ENCODE data around the gene FAM114A1. TPM values are rescaled to one million over a fixed set of nuclear protein-coding genes. Genes with fewer than 3 reads are reported as not detected.

The FAM114A1 gene
- total RNA-seq, 1 experiment from 2014 or later: 32.0 TPM

DNA sequence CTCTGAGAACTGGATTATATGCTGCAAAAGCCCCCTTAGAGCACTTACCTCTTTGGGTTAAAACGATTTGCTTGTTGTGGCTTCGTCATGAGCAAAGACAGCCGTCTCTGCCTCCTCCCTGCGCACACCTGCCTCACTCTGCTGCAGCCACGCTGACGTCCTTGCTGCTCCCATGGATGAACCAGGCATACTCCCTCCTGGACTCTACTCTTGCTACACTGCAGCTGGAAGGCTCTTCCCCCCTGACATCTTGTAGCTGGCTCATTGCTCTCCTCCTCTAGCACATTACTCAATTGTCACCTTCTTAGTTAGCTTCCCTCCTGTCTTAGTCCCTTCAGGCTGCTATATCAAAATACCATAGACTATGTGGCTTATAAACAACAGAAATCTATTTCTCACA, 59.3 kb downstream of the FAM114A1 start:
- intact Hi-C loops (cut with micrococcal nuclease; ENCODE audit: unreplicated experiment) (no loop called here), in situ Hi-C loops (cut with HindIII; ENCODE audit: low pct_unique_long_range_greater_than_20kb, low sequenced_read_pairs) (no loop called here)
- TF ChIP-seq, protein P1, sequence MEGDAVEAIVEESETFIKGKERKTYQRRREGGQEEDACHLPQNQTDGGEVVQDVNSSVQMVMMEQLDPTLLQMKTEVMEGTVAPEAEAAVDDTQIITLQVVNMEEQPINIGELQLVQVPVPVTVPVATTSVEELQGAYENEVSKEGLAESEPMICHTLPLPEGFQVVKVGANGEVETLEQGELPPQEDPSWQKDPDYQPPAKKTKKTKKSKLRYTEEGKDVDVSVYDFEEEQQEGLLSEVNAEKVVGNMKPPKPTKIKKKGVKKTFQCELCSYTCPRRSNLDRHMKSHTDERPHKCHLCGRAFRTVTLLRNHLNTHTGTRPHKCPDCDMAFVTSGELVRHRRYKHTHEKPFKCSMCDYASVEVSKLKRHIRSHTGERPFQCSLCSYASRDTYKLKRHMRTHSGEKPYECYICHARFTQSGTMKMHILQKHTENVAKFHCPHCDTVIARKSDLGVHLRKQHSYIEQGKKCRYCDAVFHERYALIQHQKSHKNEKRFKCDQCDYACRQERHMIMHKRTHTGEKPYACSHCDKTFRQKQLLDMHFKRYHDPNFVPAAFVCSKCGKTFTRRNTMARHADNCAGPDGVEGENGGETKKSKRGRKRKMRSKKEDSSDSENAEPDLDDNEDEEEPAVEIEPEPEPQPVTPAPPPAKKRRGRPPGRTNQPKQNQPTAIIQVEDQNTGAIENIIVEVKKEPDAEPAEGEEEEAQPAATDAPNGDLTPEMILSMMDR (IDR thresholded peaks at IDR 0.05): no peak
- TF ChIP-seq SIN3A (IDR thresholded peaks at IDR 0.05; ENCODE audit: borderline replicate concordance, insufficient read depth, low read depth, low read length) (no peak), TCF7L2 (IDR thresholded peaks at IDR 0.05; ENCODE audit: low read depth, low read length) (no peak), POLR2AphosphoS5 (IDR thresholded peaks at IDR 0.05; ENCODE audit: low read depth, low read length) (no peak)
- TF ChIP-seq, protein P2, sequence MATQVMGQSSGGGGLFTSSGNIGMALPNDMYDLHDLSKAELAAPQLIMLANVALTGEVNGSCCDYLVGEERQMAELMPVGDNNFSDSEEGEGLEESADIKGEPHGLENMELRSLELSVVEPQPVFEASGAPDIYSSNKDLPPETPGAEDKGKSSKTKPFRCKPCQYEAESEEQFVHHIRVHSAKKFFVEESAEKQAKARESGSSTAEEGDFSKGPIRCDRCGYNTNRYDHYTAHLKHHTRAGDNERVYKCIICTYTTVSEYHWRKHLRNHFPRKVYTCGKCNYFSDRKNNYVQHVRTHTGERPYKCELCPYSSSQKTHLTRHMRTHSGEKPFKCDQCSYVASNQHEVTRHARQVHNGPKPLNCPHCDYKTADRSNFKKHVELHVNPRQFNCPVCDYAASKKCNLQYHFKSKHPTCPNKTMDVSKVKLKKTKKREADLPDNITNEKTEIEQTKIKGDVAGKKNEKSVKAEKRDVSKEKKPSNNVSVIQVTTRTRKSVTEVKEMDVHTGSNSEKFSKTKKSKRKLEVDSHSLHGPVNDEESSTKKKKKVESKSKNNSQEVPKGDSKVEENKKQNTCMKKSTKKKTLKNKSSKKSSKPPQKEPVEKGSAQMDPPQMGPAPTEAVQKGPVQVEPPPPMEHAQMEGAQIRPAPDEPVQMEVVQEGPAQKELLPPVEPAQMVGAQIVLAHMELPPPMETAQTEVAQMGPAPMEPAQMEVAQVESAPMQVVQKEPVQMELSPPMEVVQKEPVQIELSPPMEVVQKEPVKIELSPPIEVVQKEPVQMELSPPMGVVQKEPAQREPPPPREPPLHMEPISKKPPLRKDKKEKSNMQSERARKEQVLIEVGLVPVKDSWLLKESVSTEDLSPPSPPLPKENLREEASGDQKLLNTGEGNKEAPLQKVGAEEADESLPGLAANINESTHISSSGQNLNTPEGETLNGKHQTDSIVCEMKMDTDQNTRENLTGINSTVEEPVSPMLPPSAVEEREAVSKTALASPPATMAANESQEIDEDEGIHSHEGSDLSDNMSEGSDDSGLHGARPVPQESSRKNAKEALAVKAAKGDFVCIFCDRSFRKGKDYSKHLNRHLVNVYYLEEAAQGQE (IDR thresholded peaks at IDR 0.05; ENCODE audit: insufficient read depth in 1 of 2, low read depth in 2 of 2, low read length in 1 of 2): no peak
- no peaks in the 10 kb centered on the region for H3K27me3 ChIP-seq (ENCODE audit: control insufficient read depth, insufficient read depth, low read length)
- DNase-seq (ENCODE audit: low read depth, low spot score): no peak
- no peaks in the 10 kb centered on the region for H3K9me3 ChIP-seq (ENCODE audit: control insufficient read depth, insufficient read depth, low read depth, low read length)
- POLR2A ChIA-PET: no interaction called here
- no peak for ATAC-seq
- H3K4me3 ChIP-seq (ENCODE audit: low read depth in 2 of 2, low read length in 2 of 2): no peak overlapping the region
- no peak overlapping the region for H3K27ac ChIP-seq (ENCODE audit: low read length)
- no TSS peak for BruUV-seq (replicated peaks)
- no peaks in the 10 kb centered on the region for H3K36me3 ChIP-seq (ENCODE audit: control insufficient read depth, insufficient read depth, low read length)
- no peaks in the 10 kb centered on the region for H3K4me1 ChIP-seq (ENCODE audit: control insufficient read depth, insufficient read depth, low read length)
- CTCF ChIA-PET: no interaction called here

DNA sequence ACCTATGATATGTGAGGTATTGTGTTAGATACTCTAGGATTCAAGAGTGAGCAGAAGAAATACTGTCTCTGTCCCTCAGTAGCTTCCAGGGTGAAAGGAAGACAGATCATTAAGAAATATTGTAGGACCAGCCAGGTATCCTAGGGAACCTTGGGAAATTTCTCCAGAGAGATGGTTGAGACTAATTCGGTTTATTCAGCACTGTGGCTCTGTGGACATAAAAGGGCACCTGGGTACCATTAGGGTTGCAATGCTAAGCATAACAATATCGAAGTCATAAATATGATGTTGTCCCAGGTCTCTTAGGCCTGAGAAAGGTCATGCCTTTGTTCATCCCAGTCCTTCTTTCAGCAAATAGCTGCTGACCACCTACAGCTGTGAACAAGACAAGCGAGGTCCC, 61.0 kb downstream of the FAM114A1 start:
- intact Hi-C loops (cut with micrococcal nuclease; ENCODE audit: unreplicated experiment) (no loop called here), in situ Hi-C loops (cut with HindIII; ENCODE audit: low pct_unique_long_range_greater_than_20kb, low sequenced_read_pairs) (no loop called here)
- DNase-seq (ENCODE audit: low read depth, low spot score) (no peak), ATAC-seq (no peak)
- BruUV-seq (replicated peaks): no TSS peak
- no peaks in the 10 kb centered on the region for H3K9me3 ChIP-seq (ENCODE audit: control insufficient read depth, insufficient read depth, low read depth, low read length)
- ChIA-PET CTCF (interaction anchor here (0.6 kb wide), 1 partner anchor 1246 kb away, joined by 3 read pairs; no protein-coding TSS in a partner anchor), POLR2A (no interaction called here)
- no peaks in the 10 kb centered on the region for H3K27me3 ChIP-seq (ENCODE audit: control insufficient read depth, insufficient read depth, low read length)
- no peaks in the 10 kb centered on the region for H3K36me3 ChIP-seq (ENCODE audit: control insufficient read depth, insufficient read depth, low read length)
- no peak for TF ChIP-seq SIN3A (IDR thresholded peaks at IDR 0.05; ENCODE audit: borderline replicate concordance, insufficient read depth, low read depth, low read length)
- TF ChIP-seq, protein P1 (IDR thresholded peaks at IDR 0.05): no peak
- no peak for TF ChIP-seq TCF7L2 (IDR thresholded peaks at IDR 0.05; ENCODE audit: low read depth, low read length)
- no peak for TF ChIP-seq POLR2AphosphoS5 (IDR thresholded peaks at IDR 0.05; ENCODE audit: low read depth, low read length)
- TF ChIP-seq, protein P2 (IDR thresholded peaks at IDR 0.05; ENCODE audit: insufficient read depth in 1 of 2, low read depth in 2 of 2, low read length in 1 of 2): no peak
- H3K4me3 ChIP-seq (ENCODE audit: low read depth in 2 of 2, low read length in 2 of 2): no peak overlapping the region
- H3K27ac ChIP-seq (ENCODE audit: low read length): no peak overlapping the region
- no peaks in the 10 kb centered on the region for H3K4me1 ChIP-seq (ENCODE audit: control insufficient read depth, insufficient read depth, low read length)
